ENCODE measurements around the gene CD82. TPM values are rescaled to one million over a fixed set of nuclear protein-coding genes. Genes with fewer than 3 reads are reported as not detected.

The CD82 gene
- total RNA-seq, 5 donors from 2014 or later (not counting 1 experiment from before 2014, with no cell fraction given): 53.4 to 99.6 (median 69.0) TPM

Other genes starting within 250 kb of the CD82 start
- 10 to 100 TPM; 18.4 to 59.1 (median 25.7) TPM for gene TSPAN18, start 161.3 kb downstream of the CD82 start, total RNA-seq